Subcutaneous abdominal adipose tissue (tissue), 5 donors: ENCODE data around the gene STON2.

Experiments
- H3K27ac ChIP-seq: one replicate; pipeline ENCODE4 v1.7.0; 2013; ENCODE audit warnings: low read depth, mild to moderate bottlenecking, inconsistent platforms, low read length, moderate library complexity
- H3K27me3 ChIP-seq, 5 donors: one replicate each; pipeline ENCODE4 v1.7.0; 2013; ENCODE audit warnings: low read length in 5 of 5, inconsistent platforms in 1 of 5; ENCODE audit not compliant: control insufficient read depth in 5 of 5, insufficient read depth in 4 of 5
- H3K36me3 ChIP-seq, 5 donors: one replicate each; pipeline ENCODE4 v1.7.0; 2013; ENCODE audit warnings: low read length in 5 of 5; ENCODE audit not compliant: control insufficient read depth in 5 of 5, insufficient read depth in 5 of 5
- H3K4me1 ChIP-seq, 5 donors: one replicate each; pipeline ENCODE4 v1.7.0; 2013; ENCODE audit warnings: low read length in 5 of 5, mild to moderate bottlenecking in 3 of 5, moderate library complexity in 1 of 5; ENCODE audit not compliant: control insufficient read depth in 5 of 5, insufficient read depth in 5 of 5
- H3K4me3 ChIP-seq, 5 donors: one replicate each; pipeline ENCODE4 v1.7.0; 2013; ENCODE audit warnings: low read length in 5 of 5, low read depth in 1 of 5
- H3K9ac ChIP-seq, 5 donors: one replicate each; pipeline ENCODE4 v1.7.0; 2013; ENCODE audit warnings: low read length in 5 of 5, mild to moderate bottlenecking in 4 of 5, moderate library complexity in 3 of 5
- H3K9me3 ChIP-seq, 5 donors: one replicate each; pipeline ENCODE4 v1.7.0; 2013; ENCODE audit warnings: low read length in 5 of 5; ENCODE audit not compliant: control insufficient read depth in 5 of 5
- donor health status: healthy.
- donor health status: healthy.
- donor health status: healthy.
- donor health status: healthy.
- donor health status: healthy.

Gene STON2

GRCh38 chr14:81301371-81301770 is 98.8 kb downstream of the STON2 start:
- no peak overlapping the region for H3K9ac ChIP-seq
- H3K27me3 ChIP-seq = no peaks in the 10 kb centered on the region
- no peaks in the 10 kb centered on the region for H3K36me3 ChIP-seq
- no peak overlapping the region for H3K4me3 ChIP-seq
- no peak overlapping the region for H3K27ac ChIP-seq
- peaks cover 0 to 13% (median 0%) of the 10 kb centered on the region in 5 donors for H3K4me1 ChIP-seq
- H3K9me3 ChIP-seq = no peaks in the 10 kb centered on the region

- H3K4me3 ChIP-seq = no peak overlapping the region
- no peaks in the 10 kb centered on the region for H3K27me3 ChIP-seq
- H3K27ac ChIP-seq = no peak overlapping the region
- no peak overlapping the region for H3K9ac ChIP-seq
- H3K36me3 ChIP-seq = no peaks in the 10 kb centered on the region
- no peaks in the 10 kb centered on the region for H3K9me3 ChIP-seq
- peaks cover 0 to 15% (median 0%) of the 10 kb centered on the region in 5 donors for H3K4me1 ChIP-seq
These were observed 101.2 kb downstream of the STON2 start for GRCh38 chr14:81298911-81299310.

GRCh38 chr14:81298122-81298521 is 102.0 kb downstream of the STON2 start:
- Histone ChIP-seq H3K27me3 (no peaks in the 10 kb centered on the region), H3K9me3 (no peaks in the 10 kb centered on the region), H3K36me3 (no peaks in the 10 kb centered on the region), H3K27ac (no peak overlapping the region), H3K4me1 (peaks cover 0 to 11% (median 0%) of the 10 kb centered on the region in 5 donors), H3K9ac (no peak overlapping the region), H3K4me3 (no peak overlapping the region)

DNA sequence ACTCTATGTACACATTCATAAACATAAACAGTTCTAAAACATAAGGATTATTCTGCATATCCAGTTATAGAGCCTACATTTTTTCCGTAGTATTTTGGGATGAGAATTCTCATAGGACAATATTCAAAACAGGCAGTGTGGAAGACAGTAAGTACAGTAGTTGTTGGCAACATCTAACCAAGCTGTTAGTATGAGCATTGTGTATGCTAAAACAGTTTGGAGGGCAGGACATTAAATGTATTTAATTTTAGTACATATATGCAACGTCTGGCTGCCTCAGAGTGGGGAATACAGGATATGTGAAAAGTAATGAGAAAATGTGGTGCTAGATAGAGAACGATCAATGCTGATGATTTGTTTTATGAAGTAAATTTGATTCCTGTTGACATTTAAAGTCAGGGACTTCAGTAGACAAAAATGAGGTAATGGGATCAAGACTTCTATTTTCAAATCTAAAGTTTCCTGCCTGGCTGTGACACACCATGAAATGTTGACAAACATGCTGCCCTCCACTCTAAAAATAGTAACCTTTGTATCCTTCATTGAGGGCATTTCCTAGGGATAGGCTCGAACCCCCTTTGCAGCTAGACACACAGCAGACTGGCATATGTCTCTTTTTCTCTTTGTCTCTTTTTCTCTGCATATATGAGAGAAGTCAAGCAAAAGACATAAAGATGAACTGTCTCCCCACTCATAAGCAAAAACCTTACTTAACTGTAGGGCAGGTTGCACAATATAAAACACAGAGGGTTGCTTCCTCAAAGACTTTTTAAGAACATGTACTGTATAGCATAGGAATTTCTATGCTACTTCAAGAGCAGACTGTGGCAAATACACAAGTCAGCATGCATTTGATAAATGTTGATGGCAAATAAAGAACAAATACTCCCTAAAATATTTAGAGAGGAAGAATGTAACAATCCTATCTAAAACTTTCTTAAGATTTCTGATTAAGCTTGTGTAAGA is 103.9 kb downstream of the STON2 start:
- H3K4me1 ChIP-seq = peaks cover 0 to 5% (median 0%) of the 10 kb centered on the region in 5 donors
- no peaks in the 10 kb centered on the region for H3K27me3 ChIP-seq
- no peak overlapping the region for H3K27ac ChIP-seq
- H3K9me3 ChIP-seq = no peaks in the 10 kb centered on the region
- no peaks in the 10 kb centered on the region for H3K36me3 ChIP-seq
- H3K4me3 ChIP-seq = no peak overlapping the region
- no peak overlapping the region for H3K9ac ChIP-seq

- Histone ChIP-seq H3K9ac (no peak overlapping the region), H3K4me1 (peaks cover 0 to 5% (median 0%) of the 10 kb centered on the region in 5 donors)
These were observed 110.6 kb downstream of the STON2 start for GRCh38 chr14:81289516-81289915.

DNA sequence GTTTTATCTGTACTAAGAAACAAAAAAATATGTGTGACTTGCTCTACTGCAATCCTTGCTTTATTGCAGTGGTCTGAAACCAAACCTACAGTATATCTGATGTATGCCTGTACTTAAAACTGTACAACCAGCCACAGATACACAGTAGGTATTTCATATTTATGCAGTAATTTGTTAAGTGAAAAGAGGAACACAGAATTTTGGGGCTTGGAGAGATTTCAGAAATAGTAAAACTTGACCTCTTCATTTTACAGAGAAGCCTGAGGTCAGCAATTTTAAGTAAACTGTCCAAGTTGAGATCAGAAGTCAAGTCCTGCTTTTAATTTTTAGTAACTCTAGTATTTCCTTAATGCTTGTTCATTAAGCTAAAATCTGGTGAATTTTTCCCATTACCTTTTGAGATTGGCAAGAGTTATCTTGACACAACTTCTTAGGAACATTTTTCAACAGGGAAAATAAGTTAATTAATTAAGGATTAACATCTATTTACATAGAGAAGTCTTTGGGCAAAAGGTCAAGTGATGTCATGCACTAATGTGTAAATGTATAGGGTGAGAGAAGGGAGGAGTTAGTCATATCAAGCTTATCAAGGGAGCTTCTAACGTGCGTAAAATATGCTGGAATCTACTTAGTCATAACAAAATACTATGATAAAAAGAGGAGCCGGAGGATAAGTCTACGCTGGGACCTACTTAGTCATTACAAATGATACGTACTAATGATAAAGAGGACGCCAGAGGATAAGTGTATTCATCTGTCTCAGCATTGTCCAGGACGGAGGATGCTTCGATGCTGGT is 113.4 kb downstream of the STON2 start:
- no peaks in the 10 kb centered on the region for H3K36me3 ChIP-seq
- H3K4me3 ChIP-seq = no peak overlapping the region
- H3K27ac ChIP-seq = no peak overlapping the region
- H3K4me1 ChIP-seq = peaks cover 0 to 5% (median 0%) of the 10 kb centered on the region in 5 donors
- H3K9ac ChIP-seq = no peak overlapping the region
- H3K9me3 ChIP-seq = no peaks in the 10 kb centered on the region
- H3K27me3 ChIP-seq = no peaks in the 10 kb centered on the region

More at GRCh38 chr14:81289516-81289915, 110.6 kb downstream of the STON2 start:
- H3K9me3 ChIP-seq = no peaks in the 10 kb centered on the region
- H3K27me3 ChIP-seq = no peaks in the 10 kb centered on the region
- H3K27ac ChIP-seq = no peak overlapping the region
- H3K4me3 ChIP-seq = no peak overlapping the region
- no peaks in the 10 kb centered on the region for H3K36me3 ChIP-seq

- Histone ChIP-seq H3K36me3 (no peaks in the 10 kb centered on the region), H3K9ac (no peak overlapping the region), H3K4me3 (no peak overlapping the region), H3K27ac (no peak overlapping the region), H3K27me3 (no peaks in the 10 kb centered on the region), H3K4me1 (peaks cover 0 to 5% (median 0%) of the 10 kb centered on the region in 5 donors), H3K9me3 (no peaks in the 10 kb centered on the region)
These were observed 114.9 kb downstream of the STON2 start for GRCh38 chr14:81285245-81285644.

GRCh38 chr14:81281332-81281731 is 118.8 kb downstream of the STON2 start:
- Histone ChIP-seq H3K9ac (no peak overlapping the region), H3K9me3 (no peaks in the 10 kb centered on the region), H3K4me3 (no peak overlapping the region), H3K27me3 (no peaks in the 10 kb centered on the region), H3K4me1 (peaks cover 0 to 11% (median 0%) of the 10 kb centered on the region in 5 donors), H3K36me3 (peaks cover 0 to 16% (median 0%) of the 10 kb centered on the region in 5 donors), H3K27ac (no peak overlapping the region)

- Histone ChIP-seq H3K4me3 (no peak overlapping the region), H3K27me3 (no peaks in the 10 kb centered on the region), H3K9me3 (no peaks in the 10 kb centered on the region), H3K4me1 (peaks cover 0 to 18% (median 0%) of the 10 kb centered on the region in 5 donors), H3K27ac (no peak overlapping the region), H3K36me3 (peaks cover 0 to 19% (median 0%) of the 10 kb centered on the region in 5 donors), H3K9ac (no peak overlapping the region)
These were observed 119.9 kb downstream of the STON2 start for GRCh38 chr14:81280136-81280791.
